GM19455 (cell line): ENCODE measurements around the gene COPZ2.
"Not testable (repeated sequence)": the region's sequence is repeated elsewhere in the genome, so short reads cannot be mapped to it uniquely, and the experiment has no call there.

Source experiments
- ATAC-seq: cut with Tn5 transposase; IDR thresholded peaks from one replicate; pipeline ENCODE4 v1.9.1; 2021; ENCODE audit not compliant: unreplicated experiment

The COPZ2 gene

DNA sequence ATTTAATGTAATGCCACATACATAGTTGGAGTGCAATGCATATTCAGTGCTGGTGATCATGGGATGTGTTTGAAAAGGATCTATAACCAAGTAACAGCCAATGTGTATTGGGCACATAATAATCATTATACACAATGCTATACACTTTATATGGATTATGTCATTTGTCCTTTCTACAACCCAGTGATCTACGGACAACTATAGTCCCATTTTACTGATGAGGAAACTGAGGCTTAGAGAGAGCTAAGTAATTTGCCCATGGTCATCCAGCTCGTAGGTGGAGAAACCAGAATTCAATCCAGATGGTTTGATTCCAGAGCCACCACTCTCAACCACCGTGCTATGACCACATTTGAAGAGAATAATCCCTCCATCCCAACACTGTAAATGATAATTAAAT lies 27.4 kb downstream of the COPZ2 start:
- ATAC-seq: no peak

DNA sequence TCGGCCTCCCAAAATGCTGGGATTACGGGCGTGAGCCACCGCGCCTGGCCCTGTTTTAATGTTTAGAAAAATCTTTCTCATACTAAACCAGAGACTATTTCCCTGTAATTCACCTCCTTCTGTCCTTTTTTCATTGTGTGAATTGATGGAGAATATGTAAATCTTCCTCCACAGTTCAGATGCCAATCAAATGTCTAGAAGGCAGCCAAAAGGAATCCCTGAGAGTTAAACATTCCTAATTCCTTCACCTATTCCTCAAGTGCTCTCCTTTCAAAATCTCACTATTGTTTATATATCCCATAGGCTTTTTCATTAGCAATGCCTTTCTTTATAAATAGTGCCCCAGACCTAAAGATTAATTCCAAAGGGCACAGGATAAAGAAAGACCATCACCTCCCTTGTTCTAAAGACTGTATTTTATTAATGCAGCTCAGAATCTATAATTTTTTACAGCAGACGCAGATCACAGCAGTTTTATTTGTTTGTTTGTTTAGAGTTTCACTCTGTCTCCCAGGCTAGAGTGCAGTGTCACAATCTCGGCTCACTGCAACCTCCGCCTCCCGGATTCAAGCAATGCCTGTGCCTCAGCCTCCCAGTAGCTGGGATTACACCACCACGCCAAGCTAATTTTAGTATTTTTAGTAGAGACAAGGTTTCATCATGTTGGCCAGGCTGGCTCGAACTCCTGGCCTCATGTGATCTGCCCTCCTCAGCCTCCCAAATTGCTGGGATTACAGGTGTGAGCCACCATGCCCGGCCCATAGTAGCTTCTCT lies 30.5 kb downstream of the COPZ2 start:
- no peak for ATAC-seq

DNA sequence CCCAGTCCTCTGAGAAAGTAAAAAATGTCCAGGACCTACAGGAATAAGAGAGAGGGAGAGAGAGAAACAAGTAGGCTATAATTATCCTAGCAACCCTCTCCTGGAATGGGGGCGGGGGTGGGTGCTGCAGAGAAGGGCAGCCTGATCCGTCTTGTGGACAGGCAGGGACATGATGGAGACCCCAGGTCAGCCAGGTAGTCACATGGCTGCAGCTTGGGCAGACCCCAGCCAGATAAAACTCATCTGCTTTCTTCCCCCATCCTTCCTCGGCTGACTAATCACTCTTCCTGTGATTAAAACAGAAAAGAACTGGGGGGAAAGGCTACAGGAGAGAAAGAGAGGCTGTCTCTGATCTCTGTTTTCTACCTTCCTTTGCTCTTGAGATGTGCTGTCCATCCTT lies 32.6 kb downstream of the COPZ2 start:
- ATAC-seq: no peak

DNA sequence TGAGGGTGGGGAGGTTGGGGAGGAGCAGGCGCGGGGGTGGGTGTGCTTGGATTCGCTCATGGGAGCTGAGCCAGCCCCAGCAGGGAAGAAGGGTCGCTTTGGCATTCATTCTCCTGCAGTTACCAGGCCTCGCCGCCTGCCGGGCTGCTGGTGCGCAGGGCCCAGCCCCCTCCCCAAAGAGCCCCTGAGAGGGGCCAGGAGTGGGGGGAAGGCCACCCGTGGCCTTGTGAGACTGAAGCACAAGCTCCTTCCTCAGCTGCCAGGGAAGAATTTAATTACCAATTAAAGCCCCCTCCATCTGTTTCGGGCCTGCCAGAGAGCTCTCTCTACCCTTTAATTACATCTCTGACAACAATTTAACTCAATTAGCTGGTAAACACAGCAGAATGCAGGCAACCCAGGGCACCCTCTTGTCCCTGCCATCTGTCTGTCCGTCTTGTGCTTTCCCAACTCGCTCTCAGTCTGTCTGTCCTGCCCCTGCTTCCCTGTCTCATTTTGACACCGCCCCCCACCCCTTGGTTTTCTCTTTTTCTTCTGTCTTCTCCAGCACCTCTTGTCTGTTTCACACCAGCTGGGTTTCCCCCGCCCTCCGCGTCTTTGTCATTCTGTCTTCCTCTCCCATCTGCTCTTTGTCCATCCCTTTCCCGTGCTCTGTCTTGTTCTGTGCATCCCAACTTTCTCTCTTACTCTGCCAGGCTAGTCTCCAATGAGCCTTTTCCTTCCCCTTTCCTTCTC lies 34.0 kb downstream of the COPZ2 start:
- ATAC-seq: no peak

DNA sequence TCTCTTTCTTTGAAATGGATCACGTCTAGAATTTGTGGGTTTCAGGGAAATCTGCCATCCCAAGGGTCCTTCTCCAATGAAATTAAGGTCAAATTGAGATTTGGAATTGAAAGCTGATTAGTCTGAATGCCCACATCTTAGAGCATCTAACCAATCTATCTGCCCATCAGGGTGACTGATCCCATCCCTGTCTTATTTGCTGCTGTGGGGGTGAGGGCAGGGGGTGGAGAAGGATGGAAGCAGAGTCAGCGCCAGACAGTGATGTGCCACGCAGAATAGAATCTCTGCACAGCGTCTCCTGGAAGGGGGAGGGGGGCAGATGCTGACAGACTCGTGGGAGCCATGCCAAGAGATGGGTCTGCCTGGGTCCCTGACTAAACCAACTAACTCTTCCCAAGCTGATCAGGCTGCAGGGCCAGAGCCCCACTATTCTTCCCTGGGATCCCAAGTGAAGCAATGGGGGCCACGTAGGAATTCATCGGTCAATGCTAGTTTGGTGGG lies 34.6 kb downstream of the COPZ2 start:
- ATAC-seq: no peak

DNA sequence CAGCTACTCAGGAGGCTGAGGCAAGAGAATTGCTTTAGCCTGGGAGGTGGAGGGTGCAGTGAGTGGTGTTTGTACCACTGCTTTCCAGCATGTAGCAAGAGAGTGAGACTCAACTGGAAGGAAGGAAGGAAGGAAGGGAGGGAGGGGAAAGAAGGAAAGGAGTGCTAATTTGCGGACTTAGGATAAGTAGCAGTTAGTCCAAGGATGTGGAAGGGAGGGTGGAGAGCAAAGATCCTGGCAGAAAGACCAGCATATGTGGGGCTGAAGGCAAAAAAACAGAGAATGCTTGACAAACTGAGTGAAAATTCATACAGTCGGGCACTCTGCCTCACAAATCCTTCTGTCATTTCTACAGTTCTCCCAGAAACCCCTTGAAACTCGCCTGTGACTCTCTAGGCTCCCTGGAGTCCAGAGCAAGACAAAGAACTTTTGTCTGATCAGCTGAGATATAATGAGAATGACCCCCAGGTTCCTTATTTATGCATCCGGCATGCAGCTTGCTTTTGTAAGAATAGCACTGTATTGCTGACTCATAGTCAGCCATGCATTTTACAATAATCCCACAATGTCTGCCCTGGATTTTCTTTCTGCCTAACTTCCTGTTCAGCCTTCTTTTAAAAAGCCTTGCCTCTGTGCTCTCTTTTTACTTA lies 35.2 kb downstream of the COPZ2 start:
- no peak for ATAC-seq

DNA sequence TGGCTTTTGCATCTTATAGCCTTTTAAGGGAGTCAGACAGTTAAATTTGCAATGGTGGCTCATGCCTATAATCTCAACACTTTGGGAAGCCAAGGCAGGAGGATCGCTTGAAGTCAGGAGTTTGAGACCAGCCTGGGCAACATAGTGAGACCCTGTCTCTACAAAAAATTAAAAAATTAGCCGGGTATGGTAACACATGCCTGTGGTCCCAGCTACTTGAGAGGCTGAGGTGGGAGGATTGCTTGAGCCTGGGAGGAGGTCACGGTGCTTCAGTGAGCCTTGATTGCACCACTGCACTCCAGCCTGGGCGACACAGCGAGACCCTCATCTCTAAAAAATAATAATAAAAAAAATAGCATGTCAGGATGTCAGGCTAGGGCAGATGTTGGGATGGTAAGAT lies 35.9 kb downstream of the COPZ2 start:
- ATAC-seq: not testable (repeated sequence)

DNA sequence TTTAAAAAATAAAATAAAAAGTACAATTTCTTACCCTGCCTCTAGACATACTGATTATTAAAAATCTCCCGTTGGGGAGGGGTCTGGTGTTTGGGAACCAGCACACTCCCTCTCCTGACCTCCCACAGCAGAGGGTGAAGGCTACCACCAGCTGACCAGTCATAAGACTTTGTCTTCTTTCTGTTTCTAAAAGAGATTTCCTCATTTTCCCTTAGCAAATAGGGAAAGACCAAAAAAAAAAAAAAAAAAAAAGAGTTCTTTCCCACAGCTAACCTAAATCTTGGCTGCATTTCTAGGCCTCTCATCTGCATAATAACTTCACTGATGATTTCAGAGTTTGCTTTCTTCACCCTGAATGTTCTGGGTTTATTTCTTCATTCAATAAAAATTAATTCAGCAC lies 36.4 kb downstream of the COPZ2 start:
- no peak for ATAC-seq

DNA sequence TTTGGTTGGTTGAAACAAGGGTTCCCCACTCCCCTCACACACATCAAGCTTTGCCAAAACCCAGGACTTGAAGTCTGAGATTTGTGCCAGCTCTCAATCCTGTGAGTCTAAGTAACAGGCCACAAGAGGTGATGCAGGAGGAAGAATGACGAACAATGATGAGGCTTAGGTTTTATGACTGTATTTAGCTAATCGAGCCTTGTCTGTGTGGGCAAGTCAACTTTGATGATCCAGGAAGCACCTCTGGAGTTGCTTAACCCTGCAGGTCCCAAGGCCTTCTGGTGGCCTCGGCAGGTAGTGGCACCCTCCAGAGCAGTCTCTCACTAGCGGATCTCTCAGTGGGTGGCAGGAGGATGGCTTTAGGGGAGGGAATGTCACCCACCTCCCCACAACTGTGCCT lies 38.0 kb downstream of the COPZ2 start:
- no peak for ATAC-seq

DNA sequence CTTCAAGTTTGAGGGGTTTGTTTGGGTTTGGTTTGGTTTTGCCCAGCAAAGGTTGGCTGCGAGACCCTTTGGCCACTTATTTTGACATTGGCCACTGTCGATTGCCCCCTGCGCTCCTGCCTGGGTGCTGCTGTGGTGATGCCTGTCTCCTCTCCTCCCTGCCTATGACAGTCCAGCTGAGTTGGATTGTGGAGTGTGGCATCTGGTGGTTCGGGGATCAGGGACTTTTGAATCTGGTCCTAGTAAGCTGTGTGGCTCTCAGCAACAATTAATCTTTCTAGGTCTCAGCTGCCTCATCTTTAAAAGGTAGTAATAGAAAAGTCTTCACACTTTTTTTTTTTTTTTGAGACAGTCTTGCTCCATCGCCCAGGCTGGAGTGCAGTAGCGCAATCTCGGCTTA lies 39.6 kb downstream of the COPZ2 start:
- no peak for ATAC-seq

DNA sequence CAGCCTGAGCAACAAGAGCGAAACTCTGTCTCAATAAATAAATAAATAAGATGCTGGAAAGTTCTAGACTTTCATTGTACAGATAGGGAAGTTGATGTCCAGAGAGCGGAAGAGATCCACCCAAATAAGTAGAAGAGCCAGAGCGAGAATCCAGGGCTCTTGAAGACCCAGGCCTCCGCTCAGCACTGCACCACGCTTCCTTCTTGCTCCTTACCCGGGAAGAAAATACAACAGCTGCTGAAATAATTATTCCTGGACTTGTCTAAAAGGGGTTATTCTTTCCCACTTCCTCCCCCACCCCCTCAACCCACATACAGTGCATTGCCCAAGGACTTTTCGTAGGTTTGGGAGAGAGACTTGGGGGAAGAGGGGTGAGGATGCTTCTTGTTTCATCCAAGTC lies 40.0 kb downstream of the COPZ2 start:
- no peak for ATAC-seq

DNA sequence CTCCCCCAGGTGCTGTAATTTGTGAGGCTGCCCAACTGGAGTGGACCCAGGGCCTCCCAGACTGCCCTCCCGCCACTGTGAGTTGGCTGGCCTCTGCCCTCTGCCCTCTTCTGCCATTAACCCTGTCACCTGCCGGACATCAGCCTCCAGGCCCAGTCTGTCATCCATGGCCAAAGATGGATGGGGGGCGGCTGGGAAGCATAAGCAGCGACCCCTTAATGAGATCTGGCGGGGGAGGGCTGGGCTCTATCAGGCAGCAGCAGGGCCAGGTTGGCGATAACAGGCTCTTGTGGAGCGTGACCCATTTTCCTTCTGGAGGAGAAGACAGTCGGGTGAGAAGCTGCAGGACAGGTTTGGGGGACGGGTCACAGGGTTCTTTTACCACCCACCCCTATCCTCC lies 41.4 kb downstream of the COPZ2 start:
- no peak for ATAC-seq

DNA sequence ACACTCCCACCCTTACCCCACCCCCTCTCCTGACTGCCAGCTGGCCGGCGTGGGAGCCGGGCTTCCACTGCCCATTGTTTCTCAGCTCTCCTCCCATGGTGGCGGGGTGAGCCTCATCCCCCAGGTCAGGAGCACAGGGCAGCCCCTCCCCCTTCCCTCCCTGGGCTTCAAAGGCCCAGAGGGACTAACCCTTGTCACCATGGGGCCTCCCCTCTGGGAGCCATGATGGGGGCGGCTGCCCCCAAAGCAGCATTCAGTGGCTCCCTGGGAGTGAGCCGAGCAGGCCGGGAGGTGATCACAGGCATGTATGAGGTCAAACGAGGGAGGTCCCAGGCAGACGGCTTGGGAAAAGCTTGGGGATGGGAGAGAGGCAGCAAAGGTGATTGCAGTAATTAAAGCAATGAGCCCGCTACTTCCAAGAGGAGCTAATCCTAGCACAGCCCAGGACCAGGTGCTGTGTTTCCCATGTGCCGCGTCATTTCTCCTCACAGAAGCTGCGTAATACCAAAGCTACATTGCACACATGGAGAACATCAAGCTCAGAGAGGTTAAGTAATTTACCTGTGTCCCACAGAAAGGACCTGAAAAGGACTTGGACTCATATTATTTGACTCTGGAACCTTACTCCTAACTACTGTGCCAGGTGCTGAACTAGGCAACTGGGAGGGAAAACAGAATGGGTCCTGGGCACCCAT lies 42.2 kb downstream of the COPZ2 start:
- no peak for ATAC-seq

DNA sequence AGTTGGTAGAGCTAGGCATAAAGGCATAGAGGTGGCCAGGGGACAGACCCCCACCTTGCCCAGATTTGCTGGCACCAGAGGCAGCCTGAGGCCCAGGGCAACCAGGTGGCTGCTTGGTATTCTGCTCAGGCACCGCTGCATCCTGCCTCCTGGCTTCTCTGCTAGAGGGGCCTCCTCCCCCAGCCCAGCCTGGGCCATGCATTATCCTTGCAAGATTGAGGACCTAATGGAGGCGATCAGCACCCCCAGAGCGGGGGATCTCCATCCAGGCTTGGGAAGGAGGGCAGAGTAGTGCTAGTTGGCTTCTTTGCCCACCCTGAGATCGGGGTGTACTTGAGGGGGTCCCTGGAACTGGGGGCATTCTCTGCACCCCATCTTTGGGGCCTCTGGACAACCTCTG lies 42.9 kb downstream of the COPZ2 start:
- no peak for ATAC-seq

DNA sequence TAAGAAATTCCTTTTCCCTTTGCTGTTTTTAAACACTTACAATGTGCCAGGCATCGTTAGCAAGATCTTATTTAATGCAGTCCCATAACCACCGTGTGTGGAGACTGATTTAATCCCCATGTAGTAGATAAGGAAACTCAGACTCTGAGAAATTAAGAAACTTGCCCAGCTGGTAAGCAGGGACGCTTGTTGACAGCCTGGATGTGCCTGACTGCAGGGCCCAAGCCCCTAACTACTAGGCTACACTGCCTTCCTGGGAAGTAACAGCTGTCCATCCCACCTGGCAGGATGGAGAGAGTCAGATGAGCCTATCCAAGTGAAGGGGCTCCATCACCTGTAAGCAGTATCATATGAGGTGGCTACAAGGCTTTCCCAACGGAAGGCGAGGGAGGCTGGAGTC lies 43.6 kb downstream of the COPZ2 start:
- ATAC-seq: no peak

DNA sequence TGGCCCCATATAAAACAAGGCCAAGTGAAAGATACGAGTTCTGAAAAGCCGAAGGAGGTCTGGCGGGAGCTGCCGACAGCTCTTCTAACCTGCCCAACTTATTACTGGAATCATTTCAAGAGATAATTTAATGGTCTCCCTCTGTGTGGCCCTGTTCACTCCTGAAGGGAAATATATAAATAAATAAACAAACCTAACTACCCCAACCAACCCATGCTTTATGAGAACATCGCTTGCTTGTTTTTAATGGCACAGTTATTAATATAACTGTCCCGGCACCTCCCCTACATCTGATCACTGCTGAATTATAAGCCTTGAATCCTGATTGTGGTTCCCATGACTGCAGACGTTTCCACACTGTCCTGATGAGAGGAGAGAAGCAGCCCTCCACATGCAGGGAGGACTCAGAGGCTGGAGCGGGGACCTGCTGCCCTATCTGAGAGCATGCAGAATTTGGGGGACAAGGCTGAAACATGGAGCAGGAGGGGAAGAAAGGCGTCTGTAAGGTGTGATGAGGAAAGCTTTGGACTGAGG lies 44.5 kb downstream of the COPZ2 start:
- no peak for ATAC-seq

DNA sequence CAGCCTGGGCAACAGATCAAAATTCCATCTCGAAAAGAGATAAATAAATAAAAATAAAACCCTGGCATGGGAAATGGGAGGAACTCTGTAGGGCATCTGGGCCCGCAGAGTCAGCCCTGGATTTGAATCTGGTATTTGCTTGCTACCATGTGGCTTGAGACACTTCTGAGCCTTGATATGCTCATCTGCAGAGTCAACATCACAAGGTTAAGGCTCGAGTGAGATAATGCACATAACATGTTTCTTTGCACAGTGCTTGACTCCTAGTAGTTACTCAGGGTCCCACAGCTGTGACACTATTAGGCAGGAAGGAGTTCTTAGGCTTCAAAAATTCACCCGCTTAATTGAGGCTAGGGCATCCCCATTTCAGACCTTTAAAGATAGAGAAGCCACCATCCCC lies 45.4 kb downstream of the COPZ2 start:
- no peak for ATAC-seq

DNA sequence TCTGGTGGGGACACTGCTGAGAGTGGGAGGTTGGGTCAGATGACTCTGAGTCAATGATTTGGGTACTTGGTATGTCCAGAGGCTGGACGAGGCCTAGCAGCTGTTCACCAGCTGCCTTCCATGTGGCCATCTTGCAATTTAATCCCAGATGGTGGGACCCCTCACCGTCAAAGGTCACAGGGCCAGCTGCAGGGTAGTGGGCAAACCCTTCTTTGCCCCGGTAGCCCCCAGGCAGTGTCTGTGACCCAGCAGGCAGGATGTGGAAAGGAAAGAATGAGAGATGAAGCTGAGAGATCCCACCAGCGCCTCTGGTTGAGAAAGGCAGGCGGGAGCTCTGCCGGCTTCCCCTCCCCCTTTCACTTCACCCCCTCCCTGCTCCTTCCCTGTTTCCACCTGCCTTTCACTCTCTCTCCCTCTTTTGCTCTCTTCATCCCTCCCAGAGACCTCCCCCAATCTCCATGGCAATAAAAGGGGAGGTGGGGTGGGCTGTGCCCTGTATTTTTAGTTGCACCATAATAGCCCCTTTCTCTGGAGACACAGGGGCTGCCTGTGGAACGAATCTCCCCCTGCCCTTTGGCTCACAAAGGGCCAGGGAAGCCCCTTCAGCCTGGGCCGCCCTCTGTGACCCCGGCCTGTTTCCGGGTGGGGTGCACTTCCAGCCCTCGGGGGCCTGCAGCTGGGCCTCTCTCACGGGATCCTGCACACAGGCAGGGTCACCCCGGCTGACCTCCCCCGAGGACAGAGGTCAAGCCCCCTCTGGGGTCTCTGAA lies 46.5 kb downstream of the COPZ2 start:
- no peak for ATAC-seq

DNA sequence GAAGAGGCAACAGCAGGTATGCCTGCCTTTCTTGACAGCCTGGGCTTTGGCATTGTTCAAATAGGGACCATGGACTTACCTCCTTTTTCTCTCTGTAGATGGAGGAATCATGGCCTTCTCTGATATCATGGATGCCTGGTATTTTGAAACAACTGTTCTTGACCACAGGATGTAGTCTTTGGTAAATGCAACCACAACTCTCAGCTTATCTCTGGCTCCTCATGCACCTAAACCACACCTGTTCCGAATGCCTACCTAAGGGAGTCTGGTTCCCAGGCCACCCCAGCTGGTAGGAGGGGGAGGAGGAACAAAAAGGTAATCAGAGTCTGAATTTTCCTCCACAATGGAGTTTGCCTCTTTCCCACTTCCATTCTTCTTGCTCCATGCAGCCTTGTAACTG lies 47.9 kb downstream of the COPZ2 start:
- ATAC-seq: no peak

DNA sequence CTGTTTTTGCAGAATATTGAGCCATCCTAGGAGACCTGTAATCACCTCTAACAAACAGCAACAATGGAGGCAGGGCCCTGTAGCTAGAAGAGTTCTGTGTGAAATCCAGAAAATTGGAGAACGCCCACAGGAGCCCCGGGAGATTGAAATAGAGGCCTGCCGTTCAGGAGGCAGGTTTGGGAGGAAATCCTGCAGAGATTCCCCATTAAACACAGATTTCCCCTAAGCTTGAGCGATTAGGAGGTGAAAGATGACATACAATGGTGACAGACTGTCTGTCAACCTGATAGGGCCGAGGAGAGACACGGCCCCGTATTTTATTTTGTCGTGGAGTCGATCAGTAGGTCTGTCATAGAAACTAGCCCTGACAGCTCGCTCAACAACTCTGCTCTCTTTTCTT lies 48.4 kb downstream of the COPZ2 start:
- no peak for ATAC-seq
